Bronchial epithelial cell (primary cell): ENCODE measurements around the gene FADS3. TPM values are rescaled to one million over a fixed set of nuclear protein-coding genes. Genes with fewer than 3 reads are reported as not detected.

Experiments
- DNase-seq: peaks from one replicate; pipeline ENCODE4 v3.0.0-alpha.2; 2010; ENCODE audit warnings: low read depth
- FAIRE-seq: peaks from 2 replicates; lab custom pipeline; 2011; peaks lifted over from hg19 to GRCh38; lab: Jason Lieb, UNC
- H3K27me3 ChIP-seq: 2 replicates; pipeline ENCODE4 v1.5.1; 2011; ENCODE audit warnings: low read length; ENCODE audit not compliant: control insufficient read depth, insufficient read depth
- H3K36me3 ChIP-seq: 2 replicates; pipeline ENCODE4 v1.5.1; 2011; ENCODE audit warnings: low read length; ENCODE audit not compliant: control insufficient read depth, insufficient read depth
- H3K4me3 ChIP-seq: 2 replicates; pipeline ENCODE4 v1.5.1; 2011; ENCODE audit warnings: mild to moderate bottlenecking, low read depth, low read length, control low read depth
- CTCF ChIP-seq: IDR thresholded peaks from 2 replicates; pipeline ENCODE4 v1.5.1; 2011; ENCODE audit warnings: mild to moderate bottlenecking, moderate library complexity, low read length, control low read depth, inconsistent platforms; ENCODE audit not compliant: insufficient read depth, severe bottlenecking
- total RNA-seq: library from RNA; depleted of rRNA; stranded (reverse); fragments of >200 nt; gene quantifications from 2 replicates; pipeline ENCODE4 v1.2.1, GENCODE V29; 2014

The FADS3 gene
- total RNA-seq, 1 donor from 2014 or later, result 31.9 TPM

DNA sequence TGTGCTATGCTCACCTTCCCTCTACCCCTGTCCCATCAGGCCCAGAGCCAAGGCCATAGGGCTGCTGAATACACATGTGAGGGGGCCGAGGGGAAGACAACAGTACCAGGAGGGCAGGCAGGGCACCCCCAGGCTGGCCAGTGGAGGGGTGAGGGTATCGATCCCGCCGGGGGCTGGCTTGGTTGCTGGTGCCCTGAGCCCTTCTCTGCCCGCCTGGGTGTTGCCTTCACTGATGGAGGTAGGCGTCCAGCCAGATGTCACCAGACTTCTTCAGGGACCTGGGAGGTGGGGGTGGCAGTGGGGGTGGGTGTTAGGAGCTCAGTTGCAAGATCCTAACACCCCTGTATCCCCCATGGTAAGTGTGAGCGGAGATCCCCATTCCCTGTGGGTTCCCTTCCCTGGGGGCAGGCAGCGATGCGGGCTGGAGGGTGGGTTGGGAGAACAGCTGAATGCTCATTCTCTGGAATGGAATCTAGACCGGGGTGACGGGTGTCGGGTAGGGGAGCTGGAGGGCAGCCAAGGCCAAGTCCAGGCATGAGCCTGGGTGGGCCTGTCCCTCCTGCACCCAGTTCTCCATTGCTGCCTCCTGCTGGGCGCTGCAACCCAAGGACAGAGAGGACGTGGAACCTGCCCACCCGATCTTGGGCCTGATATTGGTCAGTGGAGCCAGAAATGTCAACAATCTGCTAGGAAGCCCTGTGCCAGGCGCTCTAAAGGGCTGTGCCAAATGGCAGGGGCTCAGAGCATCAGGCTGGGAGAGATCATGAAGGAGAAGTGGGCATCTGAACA lies 17.6 kb downstream of the FADS3 start:
- no peak overlapping the region for H3K4me3 ChIP-seq
- FAIRE-seq (no peak), DNase-seq (no peak)
- no peaks in the 10 kb centered on the region for H3K27me3 ChIP-seq
- TF ChIP-seq CTCF, result no peak
- H3K36me3 ChIP-seq, result peaks cover 12% of the 10 kb centered on the region

- no peak for TF ChIP-seq CTCF
- FAIRE-seq, result no peak
- Histone ChIP-seq H3K36me3 (peaks cover 10% of the 10 kb centered on the region), H3K4me3 (no peak overlapping the region), H3K27me3 (no peaks in the 10 kb centered on the region)
- no peak for DNase-seq
Measured at GRCh38 chr11:61872935-61873565, 18.3 kb downstream of the FADS3 start.

DNA sequence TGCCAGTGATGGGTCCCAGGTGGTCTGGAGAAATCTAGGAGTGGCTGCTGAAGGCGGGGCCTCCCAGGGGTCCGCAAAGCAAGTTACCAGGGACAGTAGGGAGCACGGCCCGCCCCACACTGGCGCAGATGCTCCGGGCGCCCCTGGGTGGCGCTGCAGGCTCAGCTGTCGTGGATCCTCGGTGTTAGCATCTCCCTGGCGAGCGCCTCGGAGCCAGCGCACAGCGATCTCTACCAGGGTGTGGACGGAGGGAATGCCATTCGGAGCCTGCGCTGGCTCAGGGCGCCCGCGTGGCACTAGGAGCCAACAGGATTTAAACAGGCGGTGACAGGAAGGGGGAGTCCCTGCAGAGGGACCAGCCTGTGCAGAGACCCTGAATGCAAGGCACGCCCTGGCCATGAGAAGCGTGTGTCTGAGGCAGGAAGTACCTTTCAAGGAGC lies 20.2 kb downstream of the FADS3 start:
- Histone ChIP-seq H3K27me3 (no peaks in the 10 kb centered on the region), H3K4me3 (no peak overlapping the region), H3K36me3 (peaks cover 5% of the 10 kb centered on the region)
- DNase-seq, result peak; percentile 70
- no peak for FAIRE-seq
- peak; percentile 98 for TF ChIP-seq CTCF

DNA sequence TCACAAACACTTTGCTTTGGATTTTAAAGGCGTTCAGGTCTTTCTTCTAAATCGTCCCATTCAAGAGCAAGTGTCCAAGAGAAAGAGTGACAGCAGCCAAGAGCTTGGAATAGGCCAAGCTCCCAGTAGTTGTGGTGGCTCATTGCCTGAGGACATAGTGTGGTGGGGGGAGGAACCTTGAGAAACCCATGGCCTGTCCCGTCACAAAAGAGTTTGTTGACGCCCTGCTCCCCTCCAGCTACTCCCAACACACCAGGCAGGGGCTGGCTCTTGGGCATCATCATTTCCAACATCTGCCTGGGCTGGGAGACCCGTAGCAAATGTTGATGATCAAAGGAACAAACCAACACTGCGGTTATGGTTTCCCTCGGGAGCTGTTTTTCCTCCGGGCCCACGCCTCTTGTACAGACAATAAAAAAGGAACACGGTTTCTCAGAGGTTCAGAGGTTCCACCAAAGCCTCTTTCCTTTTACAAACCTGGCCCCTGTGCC lies 20.8 kb downstream of the FADS3 start:
- Histone ChIP-seq H3K4me3 (no peak overlapping the region), H3K36me3 (peaks cover 4% of the 10 kb centered on the region), H3K27me3 (no peaks in the 10 kb centered on the region)
- TF ChIP-seq CTCF, result no peak
- DNase-seq (no peak), FAIRE-seq (no peak)

DNA sequence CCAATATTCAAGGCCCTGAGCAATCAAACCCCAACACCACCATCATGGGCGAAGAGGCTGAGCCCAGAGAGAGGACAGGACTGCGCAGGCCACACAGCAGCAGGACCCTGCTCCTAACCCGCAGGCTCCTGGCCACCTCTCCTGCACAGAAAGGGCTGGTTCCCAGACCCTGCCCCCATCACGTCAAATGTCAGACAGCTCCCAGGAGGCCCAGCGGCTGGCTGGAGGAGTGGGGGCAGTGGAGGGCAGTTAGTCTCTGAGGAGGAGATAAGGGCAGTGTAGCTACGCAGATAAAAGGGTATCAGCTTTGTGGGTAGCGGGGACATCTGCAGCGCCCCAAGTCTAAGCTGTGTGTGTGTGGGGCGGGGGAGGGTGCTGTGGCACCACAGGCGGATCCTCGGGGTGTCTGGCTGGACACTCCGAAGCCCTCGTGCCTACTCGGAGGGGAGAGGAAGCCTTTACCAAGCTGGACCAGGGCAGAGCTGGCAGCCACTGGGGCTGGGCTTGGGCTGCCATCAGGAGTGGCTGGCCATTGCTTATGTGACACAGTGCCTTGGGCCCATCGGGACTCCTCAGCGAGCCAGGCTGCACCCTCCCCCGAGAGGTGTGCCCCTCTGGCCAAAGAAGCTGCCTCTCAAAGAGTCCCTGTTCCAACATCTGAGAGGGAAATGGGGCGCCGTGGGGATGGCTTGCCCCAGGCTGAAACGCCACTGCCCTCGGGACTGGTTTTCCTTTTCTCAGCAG lies 21.5 kb downstream of the FADS3 start:
- FAIRE-seq (no peak), DNase-seq (no peak)
- TF ChIP-seq CTCF, result no peak
- no peak overlapping the region for H3K4me3 ChIP-seq
- no peaks in the 10 kb centered on the region for H3K27me3 ChIP-seq
- peaks cover 7% of the 10 kb centered on the region for H3K36me3 ChIP-seq
